HG02588 (cell line): ENCODE data around the gene ZNF33A.
"Not testable (repeated sequence)": the region's sequence is repeated elsewhere in the genome, so short reads cannot be mapped to it uniquely, and the experiment has no call there.

ENCODE experiments used
- ATAC-seq: cut with Tn5 transposase; IDR thresholded peaks from one replicate; pipeline ENCODE4 v1.9.1; 2021; ENCODE audit warnings: mild to moderate bottlenecking, moderate library complexity; ENCODE audit not compliant: unreplicated experiment

The ZNF33A gene

DNA sequence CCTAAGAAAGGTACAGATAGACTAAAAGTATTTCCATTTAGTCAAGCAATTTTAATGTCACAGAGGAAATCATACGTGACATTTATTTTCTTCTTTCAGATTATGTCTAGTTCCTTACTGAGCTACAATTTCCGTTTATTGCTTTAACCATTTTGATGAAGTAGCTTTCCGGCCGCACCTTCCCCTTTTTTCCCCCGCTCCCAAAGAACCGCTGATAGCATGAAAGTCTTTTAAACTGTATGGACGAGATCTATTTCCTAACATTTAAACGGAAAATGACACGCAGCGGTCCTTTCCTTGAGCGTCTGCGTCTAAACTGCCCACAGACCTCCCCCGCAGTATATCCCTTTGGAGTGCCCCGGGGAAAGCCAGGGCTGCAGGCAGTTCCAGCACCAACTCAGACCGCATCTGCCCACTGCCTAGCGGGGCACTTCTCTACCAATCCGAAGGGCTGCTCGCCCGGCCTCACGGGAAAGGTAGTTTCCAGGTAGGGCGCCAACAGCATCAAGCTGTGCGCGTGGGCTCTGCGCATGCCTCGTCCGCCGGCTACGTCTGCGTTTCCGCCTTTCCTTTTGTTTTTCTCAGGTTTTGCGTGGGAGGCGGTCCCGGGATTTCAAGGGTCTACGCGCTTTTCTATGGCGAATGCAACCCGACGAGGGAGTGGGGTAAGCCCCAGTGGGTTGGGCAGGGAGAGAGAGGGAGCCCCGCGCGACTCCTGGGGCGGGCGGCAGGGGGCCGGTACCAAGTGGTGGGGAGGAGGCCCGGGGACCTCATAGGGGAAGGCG lies at the start of gene ZNF33A:
TSS of gene ZNF33A (plus strand) at position 557 of the 785 bp plus-strand sequence. CDS start 1,667 bp downstream, outside the sequence.
- ATAC-seq: peak; percentile 88

DNA sequence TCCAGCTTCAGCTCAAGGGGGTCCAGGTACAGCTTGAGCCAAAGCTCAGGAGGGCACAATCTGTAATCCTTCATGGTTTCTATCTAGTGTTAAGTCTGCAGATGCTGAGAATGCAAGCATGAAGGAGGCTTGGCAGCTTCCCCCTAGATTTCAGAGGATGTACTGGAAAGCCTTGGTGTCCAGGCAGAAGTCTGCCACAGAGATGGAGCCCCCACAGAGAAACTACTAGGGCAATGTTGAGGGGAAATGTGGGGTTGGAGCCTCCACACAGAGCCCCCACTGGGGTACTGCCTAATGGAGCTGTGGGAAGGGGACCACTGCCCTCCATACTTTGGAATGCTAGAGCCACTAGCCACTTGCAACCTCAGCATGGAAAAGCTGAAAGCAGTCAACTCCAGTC lies 45.5 kb upstream of the ZNF33A start:
- ATAC-seq: no peak

DNA sequence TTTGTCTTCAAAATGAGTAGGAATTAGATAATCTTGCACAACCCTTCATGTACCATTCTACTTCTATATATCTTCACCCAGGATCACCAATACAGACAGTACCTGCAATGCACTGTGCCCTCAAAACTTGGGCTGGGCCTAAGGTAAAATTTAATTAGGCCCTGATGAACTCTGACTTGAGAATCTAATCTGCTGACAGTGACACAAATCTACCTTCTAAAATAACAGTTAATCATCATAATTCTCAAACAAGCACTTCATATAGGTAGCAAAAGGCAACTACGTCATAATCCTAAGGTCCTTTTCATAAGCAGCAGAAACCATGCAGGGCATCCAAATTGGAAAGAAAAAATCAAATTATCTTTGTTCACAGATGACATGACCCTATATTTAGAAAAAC lies 38.1 kb upstream of the ZNF33A start:
- no peak for ATAC-seq

DNA sequence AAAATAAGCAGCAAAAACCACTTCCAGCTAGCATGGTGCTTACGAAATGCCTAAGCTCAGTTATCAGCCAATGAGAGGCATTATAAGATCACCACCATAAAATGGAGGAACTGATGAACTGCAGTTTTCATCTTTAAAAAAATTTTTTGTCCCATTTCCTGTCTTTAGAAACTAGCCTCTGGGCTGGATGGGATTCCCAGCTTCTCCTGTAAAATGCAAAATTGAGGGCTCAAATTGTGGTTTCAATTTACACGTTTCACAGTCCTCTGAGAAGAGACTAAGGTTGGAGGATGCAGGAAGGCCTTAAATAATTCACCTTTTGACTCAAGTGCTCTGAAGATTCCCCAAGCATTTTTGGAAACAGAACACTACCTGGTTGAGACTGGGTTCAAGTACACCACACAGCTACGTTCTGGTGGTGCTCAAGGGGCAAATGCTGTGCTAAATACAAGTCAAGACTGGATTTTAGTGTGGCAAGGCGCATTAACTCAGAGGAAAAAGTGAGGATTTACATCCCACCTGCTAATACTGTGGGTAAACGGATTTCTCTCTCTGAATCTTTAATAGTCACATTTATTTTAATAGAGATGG lies 35.0 kb upstream of the ZNF33A start:
- ATAC-seq: no peak

DNA sequence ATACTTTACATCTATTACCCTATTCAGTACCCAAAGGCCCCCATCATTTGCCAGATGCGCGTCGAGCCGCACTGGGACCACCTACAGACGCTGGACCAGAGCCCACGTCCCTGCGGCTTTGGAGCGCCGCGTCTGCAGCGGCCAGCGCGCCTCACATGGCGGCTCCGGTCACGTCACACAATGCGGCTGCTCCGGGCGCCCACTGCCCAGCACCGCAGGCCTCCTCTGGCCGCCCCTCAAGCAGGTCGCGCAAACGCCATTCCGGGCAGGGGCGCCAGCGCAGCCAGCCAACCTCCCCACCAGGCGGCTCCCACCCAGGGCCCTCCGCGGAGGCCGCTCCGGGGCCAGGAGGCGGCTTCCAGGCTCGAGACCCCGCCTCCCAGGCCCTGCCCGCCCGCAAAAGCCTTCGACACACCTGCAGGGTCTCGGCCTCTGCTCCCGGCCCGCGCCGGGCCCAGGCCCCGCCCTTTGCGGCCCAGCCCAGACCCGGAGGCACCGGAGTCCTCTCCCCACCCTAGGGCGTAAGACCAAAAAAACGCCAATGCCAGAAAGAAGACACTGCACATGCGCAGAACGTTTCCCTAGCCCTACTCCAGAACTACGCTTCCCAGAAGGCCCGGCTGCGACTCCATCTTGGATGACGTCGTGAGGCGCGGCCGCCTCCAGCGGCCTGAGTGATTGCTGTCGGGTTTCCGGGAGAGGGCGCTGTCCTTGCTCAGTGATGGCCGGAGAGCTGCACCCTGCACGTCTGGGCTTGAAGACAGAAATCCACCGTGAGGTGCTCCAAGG lies 34.2 kb upstream of the ZNF33A start, which contains the start of gene ZNF25:
TSS of gene ZNF25 (minus strand) at position 557 of the 789 bp plus-strand sequence. CDS start 4,925 bp downstream, outside the sequence.
- peak; percentile 97 for ATAC-seq

DNA sequence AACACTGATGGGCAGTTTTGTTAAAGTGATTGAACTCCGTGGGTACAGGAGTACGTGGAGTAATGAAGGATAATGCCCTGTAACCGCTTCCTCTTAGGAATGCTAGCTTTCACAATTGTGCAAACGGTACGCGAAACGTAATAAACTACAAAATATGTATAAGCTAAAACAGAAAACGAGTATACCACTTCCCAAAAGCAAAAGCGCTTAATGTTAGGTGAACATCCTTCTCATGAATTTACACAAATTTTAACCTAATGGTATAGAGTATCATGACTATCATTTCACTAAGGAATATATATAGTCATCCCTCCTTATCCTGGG lies 33.6 kb upstream of the ZNF33A start:
- ATAC-seq: no peak

DNA sequence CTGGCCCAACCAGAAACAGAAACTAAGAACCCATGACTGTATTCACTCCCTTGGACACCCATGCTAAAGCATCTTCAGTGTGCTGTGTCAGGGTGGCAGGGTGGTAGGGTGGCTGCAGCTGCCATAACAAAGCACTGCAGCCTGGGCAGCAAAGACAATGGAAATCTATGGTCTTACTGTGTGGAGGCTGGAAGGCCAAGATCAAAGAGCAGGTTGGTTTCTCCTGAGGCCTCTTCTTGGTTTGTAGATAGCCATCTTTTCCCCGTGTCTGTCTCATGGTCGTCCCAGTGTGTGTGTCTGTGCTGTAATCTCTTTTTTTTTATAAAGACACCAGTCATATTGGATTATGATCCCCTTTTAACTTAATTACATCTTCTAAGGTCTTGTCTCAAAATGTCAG lies 18.8 kb upstream of the ZNF33A start:
- no peak for ATAC-seq

DNA sequence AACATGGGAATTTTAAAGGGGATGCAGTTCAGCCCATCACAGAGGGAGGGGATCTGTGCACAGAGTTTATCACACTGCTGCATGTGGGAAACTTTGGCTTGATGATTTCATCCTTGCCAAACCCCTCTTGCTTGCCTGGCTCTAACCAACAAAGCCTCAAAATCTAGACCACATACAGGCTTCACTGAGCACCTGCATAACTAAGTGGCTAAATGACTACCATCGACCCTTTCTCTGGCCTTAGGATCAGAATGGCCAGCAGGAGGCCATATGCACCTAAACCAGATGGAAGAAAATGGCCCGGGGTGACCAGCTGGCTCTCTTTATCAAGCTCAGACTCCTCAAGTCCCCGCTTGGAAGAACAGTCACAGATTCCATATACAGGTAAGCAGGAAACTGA lies 18.4 kb upstream of the ZNF33A start:
- no peak for ATAC-seq

DNA sequence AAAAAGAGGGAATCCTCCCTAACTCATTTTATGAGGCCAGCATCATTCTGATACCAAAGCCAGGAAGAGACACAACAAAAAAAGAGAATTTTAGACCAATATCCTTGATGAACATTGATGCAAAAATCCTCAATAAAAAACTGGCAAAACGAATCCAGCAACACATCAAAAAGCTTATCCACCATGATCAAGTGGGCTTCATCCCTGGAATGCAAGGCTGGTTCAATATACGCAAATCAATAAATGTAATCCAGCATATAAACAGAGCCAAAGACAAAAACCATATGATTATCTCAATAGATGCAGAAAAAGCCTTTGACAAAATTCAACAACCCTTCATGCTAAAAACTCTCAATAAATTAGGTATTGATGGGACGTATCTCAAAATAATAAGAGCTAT lies 11.6 kb upstream of the ZNF33A start:
- ATAC-seq: not testable (repeated sequence)

DNA sequence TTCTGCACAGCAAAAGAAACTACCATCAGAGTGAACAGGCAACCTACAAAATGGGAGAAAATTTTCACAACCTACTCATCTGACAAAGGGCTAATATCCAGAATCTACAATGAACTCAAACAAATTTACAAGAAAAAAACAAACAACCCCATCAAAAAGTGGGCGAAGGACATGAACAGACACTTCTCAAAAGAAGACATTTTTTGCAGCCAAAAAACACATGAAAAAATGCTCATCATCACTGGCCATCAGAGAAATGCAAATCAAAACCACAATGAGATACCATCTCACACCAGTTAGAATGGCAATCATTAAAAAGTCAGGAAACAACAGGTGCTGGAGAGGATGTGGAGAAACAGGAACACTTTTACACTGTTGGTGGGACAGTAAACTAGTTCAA lies 10.0 kb upstream of the ZNF33A start:
- ATAC-seq: not testable (repeated sequence)

DNA sequence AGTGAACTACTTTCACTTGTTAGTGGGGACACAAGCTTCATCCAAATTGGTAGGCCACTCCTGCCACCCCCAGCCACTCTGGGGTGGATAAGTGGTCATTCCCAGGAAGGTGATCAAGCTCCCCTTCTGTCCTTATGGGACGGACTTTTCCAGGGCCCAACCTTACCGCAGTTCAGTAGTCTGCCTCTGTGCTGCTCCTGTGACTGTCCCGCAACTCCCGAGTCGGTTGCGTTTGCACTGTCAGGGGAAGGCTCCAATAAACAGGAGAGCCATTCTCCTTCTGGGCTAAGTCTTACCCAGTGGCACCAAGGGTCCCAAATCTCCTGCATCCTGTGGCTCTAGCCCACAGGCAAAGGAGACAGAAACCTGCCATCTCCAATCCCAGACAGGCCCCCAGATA lies 7.4 kb upstream of the ZNF33A start:
- ATAC-seq: no peak

DNA sequence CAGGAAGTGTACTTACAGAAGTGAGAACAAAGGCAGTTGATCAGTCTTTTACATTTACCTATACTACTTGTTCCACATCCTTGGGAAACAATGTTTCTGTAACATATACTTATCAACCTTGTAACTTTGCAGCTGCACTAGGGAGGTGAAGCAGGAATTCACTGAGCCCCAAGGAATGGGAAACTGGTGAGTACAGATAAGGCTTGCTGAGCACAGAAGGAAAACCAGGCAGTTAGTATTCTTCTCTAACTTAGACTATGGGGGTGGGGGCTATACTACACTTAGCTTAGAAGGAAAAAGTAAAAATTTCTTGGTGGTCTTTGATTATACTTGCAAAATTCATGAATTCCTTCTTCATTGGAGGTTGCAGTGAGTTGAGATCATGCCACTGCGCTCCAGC lies 6.9 kb upstream of the ZNF33A start:
- no peak for ATAC-seq

DNA sequence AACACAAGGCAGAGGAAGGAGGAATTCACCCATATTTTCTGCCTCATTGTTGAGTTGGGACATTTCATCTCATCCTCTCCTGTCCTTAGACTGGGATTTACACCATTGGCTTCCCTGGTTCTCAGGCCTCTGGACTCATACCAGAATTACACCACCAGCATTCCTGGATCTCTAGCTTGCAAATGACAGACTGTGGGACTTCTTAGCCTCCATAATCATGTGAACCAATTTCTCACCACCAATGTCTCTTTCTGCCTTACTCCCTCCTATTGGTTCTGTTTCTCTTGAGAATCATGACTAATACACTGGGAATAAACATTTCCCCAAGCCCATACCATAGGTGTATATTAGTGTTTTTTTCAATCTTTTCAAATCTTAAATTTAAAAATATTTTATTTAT lies 2.9 kb upstream of the ZNF33A start:
- ATAC-seq: no peak

DNA sequence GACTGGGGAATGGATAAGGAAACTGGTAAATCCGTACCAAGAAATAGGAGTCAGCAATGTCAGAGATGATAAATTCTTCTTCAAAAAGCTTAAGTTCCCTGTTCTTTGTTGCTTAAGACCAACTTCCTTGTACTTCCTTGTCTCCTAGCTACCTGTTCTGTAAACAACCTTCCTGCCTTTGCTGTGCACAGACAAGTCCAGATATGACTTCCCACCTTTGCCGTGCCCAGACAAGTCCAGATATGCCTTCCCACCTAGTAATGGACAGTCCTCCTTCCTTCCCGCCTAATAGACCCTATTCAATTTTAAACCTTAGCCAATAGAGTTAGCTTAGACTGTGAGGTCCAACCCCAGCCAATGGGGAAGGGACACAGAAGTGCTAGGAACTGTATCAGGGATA lies 2.5 kb upstream of the ZNF33A start:
- ATAC-seq: no peak

DNA sequence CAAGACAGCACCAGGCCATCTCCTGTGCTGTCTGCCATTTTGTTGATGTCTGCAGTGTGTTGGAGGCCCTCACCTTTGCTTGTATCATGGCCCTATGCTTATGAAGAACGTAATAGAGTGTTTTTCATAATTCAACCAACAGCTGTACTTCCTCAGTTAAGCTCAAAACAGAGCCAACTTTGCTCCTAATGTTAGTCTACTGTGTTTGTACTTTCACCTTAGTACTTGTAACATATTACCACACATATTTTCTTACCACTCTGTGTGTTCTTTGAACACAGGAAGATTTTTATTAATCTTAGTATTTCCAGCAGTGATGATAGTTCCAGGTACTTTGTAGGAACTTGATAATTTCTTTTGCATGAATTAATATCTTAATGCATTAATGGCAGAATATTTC lies 5.9 kb downstream of the ZNF33A start:
- ATAC-seq: no peak

DNA sequence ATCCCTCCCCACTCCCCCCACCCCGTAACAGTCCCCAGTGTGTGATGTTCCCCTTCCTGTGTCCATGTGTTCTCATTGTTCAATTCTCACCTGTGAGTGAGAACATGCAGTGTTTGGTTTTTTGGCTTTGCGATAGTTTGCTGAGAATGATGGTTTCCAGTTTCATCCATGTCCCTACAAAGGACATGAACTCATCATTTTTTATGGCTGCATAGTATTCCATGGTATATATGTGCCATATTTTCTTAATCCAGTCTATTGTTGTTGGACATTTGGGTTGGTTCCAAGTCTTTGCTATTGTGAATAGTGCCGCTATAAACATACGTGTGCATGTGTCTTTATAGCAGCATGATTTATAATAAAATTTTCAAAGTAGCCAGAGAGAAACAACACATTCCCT lies 8.6 kb downstream of the ZNF33A start:
- not testable (repeated sequence) for ATAC-seq

DNA sequence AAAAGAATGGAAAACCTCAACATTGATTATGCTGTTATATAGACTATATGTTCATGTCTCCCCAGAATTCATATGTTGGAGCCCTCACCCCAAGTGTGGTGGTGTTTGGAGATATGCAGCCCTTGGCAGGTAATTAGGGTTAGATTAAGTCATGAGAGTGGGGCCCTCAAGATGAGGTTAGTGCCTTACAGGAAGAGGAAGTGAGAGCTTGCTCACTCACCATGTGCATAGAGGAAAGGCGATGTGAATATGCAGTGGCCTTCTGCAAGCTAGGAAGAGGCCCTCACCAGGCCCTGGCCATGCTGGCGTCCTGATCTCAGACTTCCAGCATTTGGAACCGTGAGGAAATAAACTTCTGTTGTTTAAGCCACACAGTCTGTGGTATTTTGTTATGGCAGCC lies 14.8 kb downstream of the ZNF33A start:
- peak; percentile 86 for ATAC-seq

DNA sequence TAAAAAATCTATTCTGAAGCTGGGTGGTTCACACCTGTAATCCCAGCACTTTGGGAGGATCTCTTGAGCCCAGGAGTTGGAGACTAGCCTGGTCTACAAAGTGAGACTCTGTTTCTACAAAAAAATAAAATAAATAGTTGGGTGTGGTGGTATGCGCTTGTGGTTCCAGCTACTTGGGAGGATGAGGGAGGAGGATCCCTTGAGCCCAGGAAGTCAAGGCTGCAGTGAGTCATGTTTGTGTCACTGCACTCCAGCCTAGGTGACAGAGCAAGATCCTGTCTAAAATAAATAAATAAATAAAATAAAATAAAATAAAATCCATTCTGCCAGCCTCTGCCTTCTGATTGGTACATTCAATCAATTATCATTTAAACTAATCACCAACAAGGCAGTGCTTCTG lies 17.5 kb downstream of the ZNF33A start:
- ATAC-seq: no peak

DNA sequence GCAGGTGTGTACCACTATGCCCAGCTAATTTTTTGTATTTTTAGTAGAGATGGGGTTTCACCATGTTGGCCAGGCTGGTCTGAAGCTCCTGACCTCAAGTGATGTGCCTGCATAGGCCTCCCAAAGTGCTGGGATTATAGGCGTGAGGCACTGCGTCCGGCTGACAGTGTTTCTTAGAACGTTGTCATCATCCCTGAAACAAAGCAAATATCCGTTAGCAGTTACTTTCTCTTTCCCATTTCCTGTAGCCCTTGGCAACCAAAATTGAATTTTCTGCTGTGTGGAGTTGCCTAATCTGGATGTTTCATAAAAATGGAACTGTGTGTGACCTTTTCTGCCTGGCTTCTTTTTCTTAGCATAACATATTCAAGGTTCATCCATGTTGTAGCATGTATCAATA lies 22.4 kb downstream of the ZNF33A start:
- ATAC-seq: no peak

DNA sequence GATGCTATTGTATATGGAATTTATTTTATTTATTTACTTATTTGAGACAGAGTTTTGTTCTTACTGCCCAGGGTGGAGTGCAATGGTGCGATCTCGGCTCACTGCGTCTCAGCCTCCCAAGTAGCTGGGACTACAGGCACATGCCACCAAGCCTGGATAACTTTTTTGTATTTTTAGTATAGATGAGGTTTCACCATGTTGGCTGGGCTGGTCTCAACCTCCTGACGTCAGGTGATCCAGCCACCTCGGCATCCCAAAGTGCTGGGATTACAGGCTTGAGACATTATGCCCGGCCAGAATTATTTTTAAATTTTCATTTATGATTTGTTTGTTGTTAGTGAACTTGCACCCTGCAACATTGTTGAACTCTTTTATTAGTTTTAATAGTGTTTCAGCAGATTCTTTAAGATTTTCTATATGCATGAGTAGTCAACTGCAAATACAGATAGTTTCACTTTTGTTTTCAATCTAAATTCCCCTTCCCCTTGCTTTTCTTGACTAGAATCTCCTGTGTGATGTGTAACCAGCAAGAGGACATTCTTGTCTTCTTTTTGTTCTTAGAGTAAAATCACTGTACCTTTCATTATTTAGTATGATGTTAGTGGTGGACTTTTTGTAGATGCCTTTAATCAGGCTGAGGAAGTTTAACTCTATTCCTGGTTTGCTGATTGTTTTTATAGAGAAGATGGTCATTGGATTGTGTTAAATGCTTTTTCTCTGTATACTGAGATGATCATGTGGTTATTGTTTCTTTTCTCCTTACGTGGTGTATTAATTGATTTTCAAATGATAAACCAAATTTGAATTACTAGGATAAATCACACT lies 27.8 kb downstream of the ZNF33A start:
- ATAC-seq: peak; percentile 89

DNA sequence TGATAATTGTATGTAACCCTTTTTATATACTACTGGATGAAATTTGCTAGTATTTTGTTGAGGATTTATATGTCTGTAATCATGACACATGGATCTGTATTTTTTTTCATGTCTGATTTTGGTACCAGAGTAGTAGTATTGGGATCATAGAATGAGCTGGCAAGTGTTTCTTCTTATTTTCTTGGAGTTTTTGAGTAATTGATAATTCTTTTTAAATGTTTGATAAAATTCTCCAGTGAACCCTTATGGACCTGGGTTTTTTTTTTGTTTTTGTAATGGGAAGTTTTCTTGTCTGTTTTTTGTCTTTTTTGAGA lies 28.4 kb downstream of the ZNF33A start:
- ATAC-seq: no peak
